Neural cell (in vitro differentiated cells): Measurements from ENCODE around the gene ANKRD31. TPM values are rescaled to one million over a fixed set of nuclear protein-coding genes. Genes with fewer than 3 reads are reported as not detected.

ENCODE experiments used
- H2AFZ ChIP-seq: fragments of 200-600, 300-800 bp; sonication (generic), shearing (Covaris generic); 2 replicates; pipeline ENCODE4 v1.6.0; 2014; ENCODE audit warnings: low read depth, mild to moderate bottlenecking, antibody characterized with exemption, low read length, moderate library complexity
- H3F3A ChIP-seq: fragments of 200-600 bp; shearing (Covaris generic); 2 replicates; pipeline ENCODE4 v1.6.1; 2016; ENCODE audit warnings: mild to moderate bottlenecking, moderate library complexity, mixed read lengths, antibody characterized with exemption, low read length; ENCODE audit not compliant: insufficient read depth, poor library complexity, severe bottlenecking
- H3K27ac ChIP-seq: fragments of 200-600, 300-800 bp; sonication (generic), shearing (Covaris generic); 2 replicates; pipeline ENCODE4 v1.5.1; 2014; ENCODE audit warnings: mild to moderate bottlenecking, low read length, moderate library complexity
- H3K27me3 ChIP-seq: fragments of 300-800, 200-600 bp; sonication (generic), shearing (Covaris generic); 2 replicates; pipeline ENCODE4 v1.6.0; 2014; ENCODE audit warnings: mild to moderate bottlenecking, low read depth, low read length, moderate library complexity; ENCODE audit not compliant: insufficient read depth
- H3K36me3 ChIP-seq: fragments of 300-800, 200-600 bp; sonication (generic), shearing (Covaris generic); 2 replicates; pipeline ENCODE4 v1.5.1; 2014; ENCODE audit warnings: mild to moderate bottlenecking, antibody characterized with exemption, low read length, moderate library complexity; ENCODE audit not compliant: insufficient read depth
- H3K4me2 ChIP-seq: fragments of 300-800, 200-600 bp; sonication (generic), shearing (Covaris generic); 2 replicates; pipeline ENCODE4 v1.6.0; 2014; ENCODE audit warnings: mild to moderate bottlenecking, low read length
- H3K4me3 ChIP-seq: fragments of 300-800, 200-600 bp; sonication (generic), shearing (Covaris generic); 2 replicates; pipeline ENCODE4 v1.5.1; 2014; ENCODE audit warnings: mild to moderate bottlenecking, low read length, moderate library complexity
- H3K79me2 ChIP-seq: fragments of 200-600 bp; shearing (Covaris generic); replicated peaks from 2 replicates; pipeline ENCODE4 v1.6.0; 2014; ENCODE audit warnings: mild to moderate bottlenecking, low read length, moderate library complexity; ENCODE audit not compliant: insufficient read depth
- H3K9ac ChIP-seq: fragments of 300-800, 200-600 bp; sonication (generic), shearing (Covaris generic); 2 replicates; pipeline ENCODE4 v1.6.1; 2016; ENCODE audit warnings: mild to moderate bottlenecking, low read length, mixed read lengths
- H3K9me2 ChIP-seq: fragments of 200-600 bp; shearing (Covaris generic); 2 replicates; pipeline ENCODE4 v1.6.1; 2016; ENCODE audit warnings: mild to moderate bottlenecking, low read length, mixed read lengths; ENCODE audit not compliant: insufficient read depth
- H3K9me3 ChIP-seq: fragments of 200-600, 300-800 bp; sonication (generic), shearing (Covaris generic); 2 replicates; pipeline ENCODE4 v1.6.1; 2016; ENCODE audit warnings: mild to moderate bottlenecking, mixed run types, low read length, moderate library complexity, mixed read lengths
- H4K20me1 ChIP-seq: fragments of 200-600 bp; shearing (Covaris generic); 2 replicates; pipeline ENCODE4 v1.6.1; 2016; ENCODE audit warnings: mild to moderate bottlenecking, mixed run types; ENCODE audit not compliant: insufficient read depth
- EP300 ChIP-seq: fragments of 450-650 bp; conservative IDR thresholded peaks from 2 replicates; pipeline ENCODE4 v1.6.1; 2014; ENCODE audit warnings: antibody characterized with exemption, mild to moderate bottlenecking, moderate library complexity; ENCODE audit not compliant: poor library complexity, severe bottlenecking
- EZH2 ChIP-seq: fragments of 200-600, 300-800 bp; shearing (Covaris generic), sonication (generic); IDR thresholded peaks from 2 replicates; pipeline ENCODE4 v1.6.1; 2014; ENCODE audit warnings: antibody characterized with exemption, low read length, borderline replicate concordance, mild to moderate bottlenecking; ENCODE audit not compliant: insufficient read depth, poor library complexity, severe bottlenecking
- MXI1 ChIP-seq: fragments of 450-650 bp; conservative IDR thresholded peaks from 2 replicates; pipeline ENCODE4 v1.6.1; 2014; ENCODE audit warnings: antibody characterized with exemption, mild to moderate bottlenecking; ENCODE audit not compliant: poor library complexity, severe bottlenecking
- POLR2AphosphoS5 ChIP-seq: IDR thresholded peaks from 2 replicates; pipeline ENCODE4 v1.6.1; 2012
- RAD21 ChIP-seq: fragments of 450-650 bp; conservative IDR thresholded peaks from 2 replicates; pipeline ENCODE4 v1.6.1; 2014; ENCODE audit warnings: antibody characterized with exemption, mild to moderate bottlenecking, moderate library complexity
- SMC3 ChIP-seq: fragments of 450-650 bp; conservative IDR thresholded peaks from 2 replicates; pipeline ENCODE4 v1.6.1; 2014; ENCODE audit warnings: antibody characterized with exemption, mild to moderate bottlenecking, moderate library complexity; ENCODE audit not compliant: poor library complexity
- TAF1 ChIP-seq: IDR thresholded peaks from 2 replicates; pipeline ENCODE4 v1.6.1; 2012; ENCODE audit warnings: low read depth
- polyA plus RNA-seq: library from polyadenylated mRNA; depleted of rRNA; stranded (reverse); fragments of >200 nt; gene quantifications from 2 replicates; pipeline ENCODE4 v1.2.3, GENCODE V29; 2014
- TF ChIP-seq, protein P1 (sequence below): fragments of 450-650 bp; IDR thresholded peaks from 2 replicates; pipeline ENCODE4 v1.5.1; 2014; ENCODE audit warnings: antibody characterized with exemption, mild to moderate bottlenecking, moderate library complexity; ENCODE audit not compliant: poor library complexity, severe bottlenecking
- TF ChIP-seq, protein P2 (sequence below): IDR thresholded peaks from 2 replicates; pipeline ENCODE4 v1.6.1; 2012; ENCODE audit warnings: borderline replicate concordance

ANKRD31 gene
- polyA plus RNA-seq, 1 donor from 2014 or later: 0.62 TPM

DNA sequence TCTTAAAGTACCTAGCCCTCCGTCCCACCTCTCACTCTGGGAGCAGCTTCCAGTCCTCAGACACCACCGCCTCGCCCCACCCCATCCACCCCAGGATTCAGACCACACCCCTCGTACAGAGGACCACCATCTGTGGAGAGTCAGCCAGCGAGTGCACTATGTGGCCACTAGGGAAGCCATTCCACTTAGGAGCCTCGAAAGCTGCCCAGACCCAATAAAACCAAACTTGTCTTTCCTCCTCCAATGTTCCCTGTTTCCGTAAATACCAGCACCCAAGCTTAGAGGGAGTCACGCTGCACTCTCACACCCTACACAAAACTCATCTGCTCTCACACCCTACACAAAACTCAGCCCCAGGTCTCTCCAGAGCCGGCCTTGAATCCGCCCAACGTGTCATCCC is 186.3 kb downstream of the ANKRD31 start:
- Histone ChIP-seq H2AFZ (no peak overlapping the region), H3K4me2 (no peak overlapping the region), H3K27ac (no peak overlapping the region), H3K4me3 (no peak overlapping the region), H3K9ac (no peak overlapping the region), H3K36me3 (no peaks in the 10 kb centered on the region), H3K27me3 (peaks cover 47% of the 10 kb centered on the region), H4K20me1 (no peaks in the 10 kb centered on the region), H3K79me2 (no peaks in the 10 kb centered on the region), H3K9me2 (no peaks in the 10 kb centered on the region), H3F3A (no peaks in the 10 kb centered on the region), H3K9me3 (no peaks in the 10 kb centered on the region)
- TF ChIP-seq SMC3 (no peak), EZH2 (no peak), MXI1 (no peak), TAF1 (no peak), POLR2AphosphoS5 (no peak), RAD21 (no peak), EP300 (no peak)
- TF ChIP-seq, protein P1, sequence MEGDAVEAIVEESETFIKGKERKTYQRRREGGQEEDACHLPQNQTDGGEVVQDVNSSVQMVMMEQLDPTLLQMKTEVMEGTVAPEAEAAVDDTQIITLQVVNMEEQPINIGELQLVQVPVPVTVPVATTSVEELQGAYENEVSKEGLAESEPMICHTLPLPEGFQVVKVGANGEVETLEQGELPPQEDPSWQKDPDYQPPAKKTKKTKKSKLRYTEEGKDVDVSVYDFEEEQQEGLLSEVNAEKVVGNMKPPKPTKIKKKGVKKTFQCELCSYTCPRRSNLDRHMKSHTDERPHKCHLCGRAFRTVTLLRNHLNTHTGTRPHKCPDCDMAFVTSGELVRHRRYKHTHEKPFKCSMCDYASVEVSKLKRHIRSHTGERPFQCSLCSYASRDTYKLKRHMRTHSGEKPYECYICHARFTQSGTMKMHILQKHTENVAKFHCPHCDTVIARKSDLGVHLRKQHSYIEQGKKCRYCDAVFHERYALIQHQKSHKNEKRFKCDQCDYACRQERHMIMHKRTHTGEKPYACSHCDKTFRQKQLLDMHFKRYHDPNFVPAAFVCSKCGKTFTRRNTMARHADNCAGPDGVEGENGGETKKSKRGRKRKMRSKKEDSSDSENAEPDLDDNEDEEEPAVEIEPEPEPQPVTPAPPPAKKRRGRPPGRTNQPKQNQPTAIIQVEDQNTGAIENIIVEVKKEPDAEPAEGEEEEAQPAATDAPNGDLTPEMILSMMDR: no peak
- TF ChIP-seq, protein P2, sequence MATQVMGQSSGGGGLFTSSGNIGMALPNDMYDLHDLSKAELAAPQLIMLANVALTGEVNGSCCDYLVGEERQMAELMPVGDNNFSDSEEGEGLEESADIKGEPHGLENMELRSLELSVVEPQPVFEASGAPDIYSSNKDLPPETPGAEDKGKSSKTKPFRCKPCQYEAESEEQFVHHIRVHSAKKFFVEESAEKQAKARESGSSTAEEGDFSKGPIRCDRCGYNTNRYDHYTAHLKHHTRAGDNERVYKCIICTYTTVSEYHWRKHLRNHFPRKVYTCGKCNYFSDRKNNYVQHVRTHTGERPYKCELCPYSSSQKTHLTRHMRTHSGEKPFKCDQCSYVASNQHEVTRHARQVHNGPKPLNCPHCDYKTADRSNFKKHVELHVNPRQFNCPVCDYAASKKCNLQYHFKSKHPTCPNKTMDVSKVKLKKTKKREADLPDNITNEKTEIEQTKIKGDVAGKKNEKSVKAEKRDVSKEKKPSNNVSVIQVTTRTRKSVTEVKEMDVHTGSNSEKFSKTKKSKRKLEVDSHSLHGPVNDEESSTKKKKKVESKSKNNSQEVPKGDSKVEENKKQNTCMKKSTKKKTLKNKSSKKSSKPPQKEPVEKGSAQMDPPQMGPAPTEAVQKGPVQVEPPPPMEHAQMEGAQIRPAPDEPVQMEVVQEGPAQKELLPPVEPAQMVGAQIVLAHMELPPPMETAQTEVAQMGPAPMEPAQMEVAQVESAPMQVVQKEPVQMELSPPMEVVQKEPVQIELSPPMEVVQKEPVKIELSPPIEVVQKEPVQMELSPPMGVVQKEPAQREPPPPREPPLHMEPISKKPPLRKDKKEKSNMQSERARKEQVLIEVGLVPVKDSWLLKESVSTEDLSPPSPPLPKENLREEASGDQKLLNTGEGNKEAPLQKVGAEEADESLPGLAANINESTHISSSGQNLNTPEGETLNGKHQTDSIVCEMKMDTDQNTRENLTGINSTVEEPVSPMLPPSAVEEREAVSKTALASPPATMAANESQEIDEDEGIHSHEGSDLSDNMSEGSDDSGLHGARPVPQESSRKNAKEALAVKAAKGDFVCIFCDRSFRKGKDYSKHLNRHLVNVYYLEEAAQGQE: no peak

GRCh38 chr5:75049456-75050351 is 187.0 kb downstream of the ANKRD31 start:
- H4K20me1 ChIP-seq: no peaks in the 10 kb centered on the region
- no peak overlapping the region for H2AFZ ChIP-seq
- H3K27ac ChIP-seq: no peak overlapping the region
- no peak overlapping the region for H3K9ac ChIP-seq
- no peaks in the 10 kb centered on the region for H3K79me2 ChIP-seq
- H3F3A ChIP-seq: no peaks in the 10 kb centered on the region
- no peak for TF ChIP-seq MXI1
- TF ChIP-seq SMC3: no peak
- TF ChIP-seq, protein P1: peak; percentile 46
- TF ChIP-seq EZH2: no peak
- no peaks in the 10 kb centered on the region for H3K36me3 ChIP-seq
- no peaks in the 10 kb centered on the region for H3K9me3 ChIP-seq
- H3K9me2 ChIP-seq: no peaks in the 10 kb centered on the region
- H3K27me3 ChIP-seq: peaks cover 40% of the 10 kb centered on the region
- no peak overlapping the region for H3K4me2 ChIP-seq
- H3K4me3 ChIP-seq: no peak overlapping the region
